GM19035 (cell line): ENCODE results near the gene EPB41.
"Not testable (repeated sequence)": the region's sequence is repeated elsewhere in the genome, so short reads cannot be mapped to it uniquely, and the experiment has no call there.

Experiments used
- ATAC-seq: cut with Tn5 transposase; IDR thresholded peaks from one replicate; pipeline ENCODE4 v1.9.1; 2021; ENCODE audit not compliant: unreplicated experiment

Gene EPB41

DNA sequence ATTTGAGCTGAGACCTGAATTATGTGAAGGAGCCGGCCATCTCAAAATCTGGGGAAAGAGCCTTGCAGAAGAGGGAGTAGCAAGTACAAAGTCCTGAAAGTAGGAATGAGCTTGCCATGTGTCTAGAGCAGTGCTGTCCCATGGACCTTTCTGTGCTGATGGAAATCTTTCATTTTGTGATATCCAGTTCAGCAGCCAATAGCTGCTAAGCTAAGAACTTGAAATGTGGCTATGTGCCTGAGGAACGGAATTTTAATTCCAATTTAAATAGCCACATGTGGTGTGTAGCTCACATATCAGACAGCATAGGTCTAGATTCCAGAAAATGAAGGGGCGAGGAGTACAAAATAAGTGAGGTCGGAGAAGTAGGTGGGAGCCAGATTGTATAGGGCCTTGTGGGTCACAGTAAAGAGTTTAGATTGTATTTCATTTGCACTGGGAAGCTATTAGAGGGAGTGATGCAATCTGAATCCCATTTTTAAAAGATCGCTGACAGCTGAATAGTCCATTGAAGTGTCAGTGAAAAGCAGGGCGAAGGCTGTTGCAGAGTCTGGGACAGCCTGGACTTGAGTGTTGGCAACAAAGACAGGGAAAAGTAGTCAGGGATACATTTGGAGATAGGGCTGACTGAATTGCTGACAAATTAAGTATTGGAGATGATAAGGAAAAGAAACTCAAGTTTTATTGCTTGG is 129.1 kb downstream of the EPB41 start:
- ATAC-seq, result no peak

DNA sequence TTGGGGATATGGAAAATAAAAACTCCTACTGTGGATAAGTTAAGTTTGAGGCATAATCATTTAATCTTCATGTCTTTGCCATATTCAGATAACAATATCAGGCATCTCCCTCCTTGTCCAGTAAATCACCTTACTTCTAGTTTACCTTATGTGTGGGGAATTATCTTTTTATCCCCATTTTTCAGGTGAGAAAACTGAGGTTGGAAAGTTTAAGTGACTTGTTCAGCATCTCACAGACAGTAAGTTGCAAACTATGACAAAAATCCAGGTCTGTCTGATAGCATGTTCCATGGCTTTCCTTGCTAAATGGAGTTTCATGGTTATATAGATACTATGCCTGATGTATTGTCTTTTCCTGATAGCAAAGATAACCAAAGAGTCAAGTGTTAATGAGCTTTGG is 129.6 kb downstream of the EPB41 start:
- no peak for ATAC-seq

DNA sequence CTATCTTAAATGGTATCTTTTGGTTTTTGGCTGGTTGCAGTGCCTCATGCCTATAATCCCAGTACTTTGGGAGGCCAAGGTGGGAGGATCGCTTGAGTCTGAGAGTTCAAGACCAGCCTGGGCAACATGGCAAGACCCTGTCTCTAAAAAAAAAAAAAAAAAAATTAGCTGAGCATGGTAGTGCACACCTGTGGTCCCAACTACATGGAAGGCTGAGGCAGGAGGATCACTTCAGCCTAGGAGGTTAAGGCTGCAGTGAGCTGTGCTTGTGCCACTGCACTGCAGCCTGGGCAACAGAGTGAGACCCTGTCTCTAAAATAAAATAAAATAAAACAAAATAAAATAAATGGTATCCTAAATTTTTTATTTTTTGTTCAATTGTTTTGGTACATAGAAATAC is 131.3 kb downstream of the EPB41 start:
- not testable (repeated sequence) for ATAC-seq

DNA sequence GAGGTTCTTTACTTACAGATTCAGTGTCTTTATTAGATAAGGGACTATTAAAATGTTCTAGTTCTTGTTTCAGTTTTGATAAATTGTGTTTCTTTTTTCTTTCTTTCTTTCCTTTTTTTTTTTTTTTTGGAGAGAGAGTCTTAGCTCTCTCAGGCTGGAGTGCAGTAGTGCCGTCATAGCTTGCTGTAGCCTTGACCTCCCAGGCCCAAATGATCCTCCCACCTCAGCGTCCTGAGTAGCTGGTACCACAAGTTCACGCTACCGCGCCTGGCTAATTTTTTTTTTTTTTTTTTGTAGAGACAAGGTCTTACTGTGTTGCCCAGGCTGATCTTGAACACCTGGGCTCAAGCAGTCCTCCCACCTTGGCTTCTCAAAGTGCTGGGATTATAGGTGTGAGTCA is 132.8 kb downstream of the EPB41 start:
- no peak for ATAC-seq

DNA sequence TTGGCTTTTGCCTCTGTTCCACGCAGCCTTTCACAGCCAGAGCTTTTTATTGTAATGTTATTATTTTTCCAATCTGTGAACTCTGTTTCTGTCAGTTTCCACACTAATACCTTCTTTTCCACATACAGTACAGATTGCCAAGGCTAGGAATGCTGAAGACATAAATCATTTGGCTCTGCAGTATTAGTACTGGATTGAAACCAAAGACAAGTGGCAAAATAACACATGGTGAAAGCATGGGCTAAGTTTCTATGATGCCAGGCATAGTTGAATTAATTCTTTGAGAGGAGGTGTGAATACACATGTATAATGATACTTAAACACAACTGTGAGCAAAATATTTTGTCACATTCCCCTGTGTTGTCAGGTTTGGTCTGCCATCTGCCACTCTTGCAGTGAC is 135.8 kb downstream of the EPB41 start:
- ATAC-seq, result no peak

DNA sequence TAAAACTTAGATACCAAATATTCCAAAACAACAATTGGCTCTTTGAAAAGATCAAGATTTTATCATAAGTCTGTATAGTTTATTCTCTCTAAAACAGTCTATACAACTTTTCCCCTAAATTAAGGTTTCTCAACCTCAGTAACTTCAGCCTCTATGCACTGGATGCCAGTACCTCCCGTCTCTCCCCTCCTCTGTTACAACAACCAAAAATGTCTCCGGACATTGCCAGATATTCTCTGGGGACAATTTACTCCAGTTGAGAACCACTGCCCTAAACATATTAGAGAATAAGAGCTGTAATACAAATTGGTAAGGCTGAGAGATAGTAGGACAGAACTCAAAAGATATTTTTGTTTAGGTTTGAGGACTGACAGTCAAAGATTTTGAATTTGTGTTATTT is 137.7 kb downstream of the EPB41 start:
- no peak for ATAC-seq

DNA sequence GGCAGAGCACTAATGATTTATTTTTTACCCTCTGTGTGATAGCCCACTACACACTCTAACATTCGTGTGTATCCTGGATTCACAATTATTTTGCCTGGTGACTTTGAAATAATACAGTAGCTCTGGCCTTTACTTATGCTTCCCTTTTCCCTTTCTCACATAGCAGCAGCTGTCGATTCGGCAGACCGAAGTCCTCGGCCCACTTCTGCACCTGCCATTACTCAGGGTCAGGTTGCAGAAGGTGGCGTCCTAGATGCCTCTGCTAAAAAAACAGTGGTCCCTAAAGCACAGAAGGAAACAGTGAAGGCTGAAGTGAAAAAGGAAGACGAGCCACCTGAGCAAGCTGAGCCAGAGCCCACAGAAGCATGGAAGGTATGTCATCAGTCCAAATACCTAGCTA is 138.6 kb downstream of the EPB41 start:
- ATAC-seq, result no peak

DNA sequence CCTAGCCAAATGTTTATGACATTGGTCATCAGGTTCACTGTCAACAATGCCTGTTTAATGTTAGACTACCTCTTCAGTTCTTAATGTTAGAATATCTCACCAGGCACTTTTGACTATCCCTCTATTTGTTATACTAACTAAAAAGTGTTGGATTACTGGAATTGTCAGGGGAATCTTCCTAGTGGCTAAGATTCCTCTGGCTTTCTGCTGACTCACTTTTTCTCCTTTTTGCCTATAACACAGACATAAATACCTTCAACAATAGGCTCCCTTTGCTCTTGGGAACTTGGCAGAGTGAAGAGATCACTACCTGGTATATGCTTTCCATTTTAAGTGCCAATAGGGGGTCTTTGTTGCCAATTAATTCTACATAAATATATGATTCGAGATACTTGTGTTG is 140.8 kb downstream of the EPB41 start:
- no peak for ATAC-seq

DNA sequence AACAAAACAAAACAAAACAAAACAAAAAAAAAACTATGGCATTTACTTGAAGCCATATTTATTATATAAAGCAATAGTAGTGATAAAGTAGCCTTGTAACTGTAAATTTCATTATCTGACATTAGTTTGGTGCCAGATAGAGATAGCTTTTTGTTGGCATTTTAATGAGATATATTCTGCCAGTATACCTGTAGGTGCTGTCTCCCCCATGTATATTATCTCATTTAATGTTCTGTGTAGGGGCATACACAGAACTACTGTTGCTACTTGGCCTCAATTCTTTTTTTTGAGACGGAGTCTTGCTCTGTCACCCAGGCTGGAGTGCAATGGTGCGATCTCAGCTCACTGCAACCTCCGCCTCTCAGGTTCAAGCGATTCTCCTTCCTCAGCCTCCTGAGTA is 141.9 kb downstream of the EPB41 start:
- no peak for ATAC-seq

DNA sequence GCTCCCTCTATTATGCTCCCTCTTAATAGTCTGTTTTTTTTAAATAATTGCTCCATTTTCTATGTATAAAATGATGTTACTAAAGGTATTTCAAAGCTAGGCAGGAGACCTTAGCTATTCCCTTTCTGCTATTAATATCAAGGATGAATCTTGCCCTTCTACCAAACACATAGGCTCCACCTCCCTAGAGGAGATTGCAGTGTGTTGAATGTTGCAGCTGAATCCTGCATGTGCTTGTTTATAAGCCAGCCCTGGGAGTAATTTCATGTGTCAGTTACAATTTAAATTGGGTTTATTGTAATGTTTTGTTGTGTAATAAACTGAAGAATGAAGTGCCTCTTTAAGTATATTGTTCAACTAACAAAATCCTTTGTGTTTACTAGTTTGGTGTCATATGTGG is 143.3 kb downstream of the EPB41 start:
- no peak for ATAC-seq

DNA sequence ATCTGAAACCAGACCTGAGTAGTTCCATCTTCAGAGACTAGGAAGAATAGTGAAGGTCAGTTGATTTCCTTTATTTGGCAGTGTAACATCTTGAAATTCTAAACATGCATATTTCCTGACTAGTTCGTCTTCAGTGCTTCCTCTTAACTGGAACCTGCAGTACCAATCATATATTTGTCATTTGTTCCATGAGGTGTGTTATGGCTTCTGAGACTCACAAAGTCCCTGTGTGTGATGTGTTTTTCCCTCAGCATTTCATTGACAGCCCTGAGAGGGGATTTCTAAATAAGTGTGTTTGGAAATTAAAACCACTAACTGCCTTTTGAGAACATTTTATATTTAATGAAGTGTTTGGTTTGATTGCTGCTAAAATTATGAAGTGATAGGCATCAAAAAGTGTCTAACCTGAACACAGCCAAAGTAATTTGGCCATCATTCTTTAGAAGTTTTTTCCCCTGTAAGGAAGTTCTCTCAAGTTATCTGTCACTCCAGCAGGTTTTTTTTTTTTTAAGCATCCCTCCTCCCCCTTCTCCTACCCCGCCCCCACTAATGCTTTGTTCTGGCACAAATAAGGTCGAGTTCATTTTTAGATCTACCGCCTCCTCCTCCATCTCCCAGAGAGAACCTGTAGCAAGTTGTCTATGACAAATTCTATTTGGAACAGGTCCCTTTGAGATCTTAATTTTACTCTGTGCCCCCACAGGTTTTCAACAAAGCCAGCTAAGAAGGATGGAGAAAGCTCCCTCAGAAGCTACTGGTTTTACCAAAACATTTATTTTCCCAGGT is 148.0 kb downstream of the EPB41 start:
- no peak for ATAC-seq

DNA sequence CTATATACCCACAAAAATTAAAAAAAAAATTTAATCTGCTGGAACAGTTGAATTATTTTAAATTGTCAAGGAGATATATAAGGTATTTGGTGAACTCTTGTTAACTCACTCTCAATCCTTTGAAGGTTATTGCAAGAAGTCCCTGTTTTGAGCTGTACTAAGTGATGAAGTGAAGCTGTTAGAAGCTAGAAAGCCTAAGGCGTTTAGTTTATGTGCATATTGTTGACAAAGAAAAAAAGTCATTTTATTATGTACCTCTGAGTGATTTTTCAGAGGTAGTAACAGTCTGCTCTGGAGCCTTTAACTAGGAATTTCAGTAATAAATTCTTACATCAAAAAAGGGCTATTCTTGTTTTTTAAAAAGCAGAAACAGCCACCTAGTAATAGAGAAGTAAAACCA is 149.7 kb downstream of the EPB41 start:
- no peak for ATAC-seq

DNA sequence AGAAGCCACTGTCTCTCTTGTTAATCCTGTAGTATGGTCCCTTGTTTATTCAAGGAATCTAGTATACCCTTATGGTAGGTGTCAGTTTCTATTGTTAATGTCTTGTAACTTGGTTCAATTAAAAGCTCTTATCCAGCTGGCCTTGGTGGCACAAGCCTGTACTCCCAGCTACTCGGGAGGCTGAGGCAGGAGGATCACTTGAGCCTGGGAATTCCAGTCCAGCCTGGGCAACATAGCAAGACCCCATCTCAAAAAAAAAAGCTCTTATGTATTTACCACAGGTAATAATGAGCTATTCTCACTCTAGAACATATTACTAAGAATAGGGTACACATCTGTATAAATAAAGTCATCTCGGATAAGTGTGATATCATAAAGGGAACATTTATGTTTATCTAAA is 162.8 kb downstream of the EPB41 start:
- ATAC-seq, result no peak

DNA sequence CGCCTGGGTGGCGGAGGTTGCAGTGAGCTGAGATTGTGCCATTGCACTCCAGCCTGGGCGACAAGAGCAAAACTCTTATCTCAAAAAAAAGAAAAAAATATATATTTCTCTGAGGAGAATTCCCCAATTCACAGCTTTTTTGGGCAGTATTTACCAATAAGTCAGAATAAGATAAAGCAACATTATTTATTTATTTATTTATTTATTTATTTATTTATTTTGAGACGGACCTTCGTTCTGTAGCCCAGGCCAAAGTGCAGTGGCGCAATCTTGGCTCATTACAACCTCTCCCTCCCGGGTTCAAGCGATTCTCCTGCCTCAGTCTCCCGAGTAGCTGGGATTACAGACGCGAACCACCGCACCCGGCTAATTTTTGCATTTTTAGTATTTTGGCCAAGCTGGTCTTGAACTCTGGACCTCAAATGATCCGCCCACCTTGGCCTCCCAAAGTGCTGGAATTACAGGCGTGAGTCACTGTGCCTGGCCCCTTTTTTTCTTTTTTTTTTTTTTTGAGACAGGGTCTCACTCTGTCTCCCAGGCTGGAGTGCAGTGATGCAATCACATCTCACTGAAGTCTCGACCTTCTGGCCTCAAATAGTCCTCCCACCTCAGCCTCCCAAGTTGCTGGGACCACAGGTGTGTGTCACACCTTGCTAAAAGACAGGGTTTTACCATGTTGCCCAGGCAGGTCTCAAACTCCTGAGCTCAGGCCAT is 165.7 kb downstream of the EPB41 start:
- not testable (repeated sequence) for ATAC-seq

DNA sequence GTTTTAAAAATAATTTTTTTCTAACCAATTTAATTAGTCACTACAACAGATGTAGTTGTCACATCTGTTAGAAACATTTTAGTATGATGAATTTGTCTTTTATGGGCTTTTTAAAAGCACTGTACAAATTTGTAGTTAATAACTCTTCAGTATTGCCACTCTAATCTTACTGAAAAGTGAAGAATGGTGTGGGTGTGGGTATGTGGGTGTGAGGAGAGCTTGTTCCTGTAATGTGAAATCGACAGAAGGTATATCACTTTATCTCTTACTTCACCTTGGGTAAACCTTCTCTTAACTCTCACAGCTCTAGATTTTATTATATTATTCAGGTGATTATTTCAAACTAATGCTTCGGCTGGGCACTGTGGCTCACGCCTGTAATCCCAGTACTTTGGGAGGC is 166.8 kb downstream of the EPB41 start:
- ATAC-seq, result no peak

DNA sequence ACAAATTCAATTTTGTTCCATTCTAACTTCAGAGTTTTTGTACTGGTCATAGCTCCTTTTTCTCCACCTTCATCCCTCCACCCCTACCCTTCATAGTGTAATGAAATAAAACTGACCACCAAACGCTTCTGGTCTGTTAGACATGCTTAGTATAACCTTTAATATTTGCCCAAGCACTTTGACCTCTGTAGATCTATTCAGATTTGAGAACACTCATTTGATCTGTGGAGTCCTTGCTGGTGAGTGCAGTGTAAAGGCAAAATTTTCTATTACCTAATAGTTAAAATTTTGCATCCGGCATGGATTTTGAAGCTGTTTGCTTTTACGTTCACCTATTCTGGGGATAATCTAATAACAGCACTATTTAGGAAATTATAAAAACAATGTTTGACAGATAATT is 168.2 kb downstream of the EPB41 start:
- no peak for ATAC-seq

DNA sequence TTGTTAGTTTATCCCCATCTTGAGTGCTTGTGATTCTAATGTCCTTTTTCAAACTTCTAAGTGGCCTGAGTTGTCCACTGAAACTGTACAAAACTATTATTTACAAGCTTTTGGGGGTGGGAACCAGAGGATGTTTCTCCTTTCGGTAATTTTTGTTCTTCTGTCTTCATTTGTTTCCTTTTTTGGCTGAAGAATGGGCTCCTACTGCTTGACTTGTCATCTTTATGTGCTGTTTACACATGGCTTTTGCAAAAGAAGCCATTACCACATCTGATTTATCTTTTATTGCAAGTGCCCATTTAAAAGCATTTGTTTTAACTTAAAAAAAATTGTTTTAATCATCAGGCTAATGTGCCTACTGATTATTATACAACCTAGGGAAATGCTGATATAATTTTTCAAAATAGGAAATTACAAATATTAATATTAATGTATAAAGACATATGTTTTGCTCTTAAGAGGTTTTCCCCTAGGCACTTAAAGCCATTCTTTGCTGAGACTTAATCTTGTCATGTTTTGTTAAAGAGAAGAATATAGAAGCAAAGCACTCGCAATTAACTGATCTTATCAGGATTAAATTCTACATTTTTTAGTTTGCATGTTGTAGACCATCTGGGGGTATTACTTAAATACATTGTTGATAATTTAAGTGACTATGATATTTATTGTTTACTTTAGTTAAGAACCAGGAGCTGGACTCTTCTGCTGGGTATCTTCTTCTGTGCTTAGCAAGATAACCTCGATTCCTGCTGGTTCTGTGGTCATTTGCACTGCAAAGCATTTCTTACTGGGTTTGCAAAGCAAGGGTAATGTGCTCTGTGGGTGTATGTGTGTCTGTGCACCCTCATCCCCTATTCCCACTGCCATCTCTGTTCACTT is 169.2 kb downstream of the EPB41 start:
- no peak for ATAC-seq

DNA sequence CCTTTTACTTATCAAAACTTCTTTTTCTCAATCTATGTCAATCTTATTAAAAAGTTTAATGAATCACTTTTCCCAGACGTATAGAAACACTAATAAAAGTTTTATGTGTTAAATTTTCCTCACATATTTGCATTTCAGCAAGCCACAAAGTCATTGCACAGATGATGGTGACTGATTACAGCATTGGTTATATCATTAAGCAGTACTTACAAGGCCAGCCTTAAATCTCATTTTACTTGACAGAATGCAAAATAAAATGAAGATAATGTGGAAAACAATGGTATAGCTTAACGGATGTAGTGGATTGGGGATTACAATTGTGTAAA is 169.8 kb downstream of the EPB41 start:
- no peak for ATAC-seq

DNA sequence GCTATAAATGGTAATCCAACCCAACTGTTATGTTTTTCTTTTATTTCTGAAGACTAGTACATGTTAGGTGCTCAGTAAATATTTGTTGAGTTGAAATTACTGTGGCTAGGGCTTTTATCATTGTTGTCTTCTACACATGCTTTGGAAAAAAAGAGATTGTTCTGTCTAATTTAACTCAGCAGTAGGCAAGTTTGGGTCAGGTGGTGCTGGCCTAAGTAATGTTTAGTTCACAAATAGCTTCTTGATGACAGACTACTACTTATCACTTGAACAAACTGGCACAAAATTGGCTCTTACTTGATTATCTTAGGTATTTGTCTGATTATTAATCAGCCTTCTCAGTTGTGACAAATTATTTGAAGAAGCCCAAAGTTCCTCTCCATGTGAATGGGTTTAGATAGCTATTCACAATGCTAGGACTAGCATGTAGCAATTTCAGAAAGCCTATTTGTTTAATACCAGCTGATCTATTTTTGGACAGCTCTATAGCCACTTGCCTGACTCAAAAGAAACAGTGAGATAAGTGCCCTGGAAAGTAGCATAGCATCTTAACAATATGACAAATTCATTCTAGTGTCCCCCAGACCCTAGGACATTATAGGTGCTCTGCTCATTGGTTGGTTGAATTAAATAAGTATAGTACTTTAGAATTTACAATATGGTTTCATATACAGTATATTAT is 176.7 kb downstream of the EPB41 start:
- no peak for ATAC-seq

DNA sequence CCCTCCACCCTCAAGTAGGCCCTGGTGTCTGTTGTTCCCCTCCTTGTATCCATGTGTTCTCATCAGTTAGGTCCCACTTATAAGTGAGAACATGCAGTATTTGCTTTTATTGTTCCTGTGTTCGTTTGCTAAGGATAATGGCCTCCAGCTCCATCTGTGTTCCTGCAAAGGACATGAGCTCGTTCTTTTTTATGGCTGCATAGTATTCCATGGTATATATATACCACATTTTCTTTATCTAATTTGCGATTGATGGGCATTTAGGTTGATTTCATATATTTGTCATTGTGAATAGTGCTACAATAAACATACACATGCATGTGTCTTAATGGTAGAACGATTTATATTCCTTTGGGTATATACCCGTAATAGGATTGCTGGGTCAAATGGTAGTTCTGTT is 178.3 kb downstream of the EPB41 start:
- ATAC-seq, result not testable (repeated sequence)

DNA sequence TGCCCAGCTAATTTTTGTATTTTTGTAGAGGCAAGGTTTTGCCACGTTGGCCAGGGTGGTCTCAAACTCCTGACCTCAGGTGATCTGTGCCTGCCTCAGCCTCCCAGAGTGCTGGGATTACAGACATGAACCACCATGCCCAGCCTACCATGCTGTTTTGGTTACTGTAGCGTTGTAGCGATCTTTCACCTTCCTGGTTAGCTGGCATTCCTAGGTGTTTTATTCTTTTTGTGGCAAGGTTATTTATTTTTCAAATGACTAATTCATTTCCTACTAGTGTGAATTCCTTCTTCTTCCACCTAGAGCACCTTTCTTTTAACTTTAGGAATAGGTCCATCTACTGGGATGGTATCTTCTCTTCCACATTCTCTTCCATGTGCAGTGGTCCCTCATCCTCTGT is 180.1 kb downstream of the EPB41 start:
- no peak for ATAC-seq
